GM12878 (cell line): ENCODE data around the gene CLDN12. TPM values are rescaled to one million over a fixed set of nuclear protein-coding genes. Genes with fewer than 3 reads are reported as not detected.
A peak's percentile ranks its signal among the peaks of the same experiment; 100 is the strongest.

ENCODE experiments used
- ATAC-seq: fragments of 200-7000 bp; cut with Tn5 transposase; 3 replicates; pipeline ENCODE4 v1.9.1; 2020; ENCODE audit warnings: mild to moderate bottlenecking, moderate library complexity
- BruUV-seq: library from RNA; stranded (reverse); fragments of 400-500 nt; replicated peaks from 2 replicates; lab custom pipeline; 2021; lab: Mats Ljungman, UMichigan
- CTCF ChIA-PET: fragments of 300-600 bp; sonication (Branson Sonifier 250); formaldehyde crosslinking; extraction: SDS; loops from one replicate; lab custom pipeline; 2021; ENCODE audit warnings: inconsistent platforms; lab: Yijun Ruan, JAX
- POLR2A ChIA-PET: fragments of 350-600 bp; formaldehyde crosslinking; extraction: SDS; loops from one replicate; lab custom pipeline; 2021; ENCODE audit warnings: inconsistent platforms; lab: Charles Lee
- RAD21 ChIA-PET: fragments of 300-600 bp; sonication (Branson Sonifier 250); formaldehyde crosslinking; loops from one replicate; lab custom pipeline; 2023; ENCODE audit warnings: antibody characterized with exemption; ENCODE audit not compliant: unreplicated experiment; lab: Charles Lee
- SMC1A ChIA-PET: fragments of 300-600 bp; sonication (Branson Sonifier 250); formaldehyde crosslinking; loops from one replicate; lab custom pipeline; 2023; ENCODE audit not compliant: unreplicated experiment, uncharacterized antibody; lab: Charles Lee
- DNase-seq: peaks from one replicate; pipeline ENCODE4 v3.0.0-alpha.2; 2011; ENCODE audit warnings: low read depth, low spot score
- FAIRE-seq: peaks from 3 replicates; lab custom pipeline; 2011; peaks lifted over from hg19 to GRCh38; lab: Jason Lieb, UNC
- H2AFZ ChIP-seq: 2 replicates; pipeline ENCODE4 v1.6.0; 2011; ENCODE audit warnings: low read depth, low read length, control low read depth; ENCODE audit not compliant: control insufficient read depth
- H3K27ac ChIP-seq: 2 replicates; pipeline ENCODE4 v1.5.1; 2011; ENCODE audit warnings: control low read depth; ENCODE audit not compliant: control insufficient read depth, insufficient read depth
- H3K27me3 ChIP-seq, 2 experiments: replicated peaks in 1 of 2; 2 replicates each; pipeline versions ENCODE4 v1.6.0 to v1.6.1; 2011; ENCODE audit warnings: low read length in 1 of 2; ENCODE audit not compliant: control insufficient read depth in 2 of 2, insufficient read depth in 2 of 2
- H3K36me3 ChIP-seq, 2 experiments: 2 replicates each; pipeline ENCODE4 v1.5.1; 2011; ENCODE audit warnings: low read length in 1 of 2; ENCODE audit not compliant: control insufficient read depth in 2 of 2, insufficient read depth in 2 of 2
- H3K4me1 ChIP-seq: 2 replicates; pipeline ENCODE4 v1.6.1; 2011; ENCODE audit warnings: mild to moderate bottlenecking, low read length, moderate library complexity, mixed read lengths; ENCODE audit not compliant: control insufficient read depth, insufficient read depth
- H3K4me2 ChIP-seq: 2 replicates; pipeline ENCODE4 v1.6.0; 2011; ENCODE audit warnings: control low read depth; ENCODE audit not compliant: control insufficient read depth, insufficient read depth
- H3K4me3 ChIP-seq: fragments of 200-600 bp; sonication (generic); 2 replicates; pipeline ENCODE4 v1.5.1; 2016
- H3K79me2 ChIP-seq: 2 replicates; pipeline ENCODE4 v1.6.0; 2011; ENCODE audit warnings: low read length; ENCODE audit not compliant: control insufficient read depth, insufficient read depth
- H3K9ac ChIP-seq: 2 replicates; pipeline ENCODE4 v1.8.0; 2011; ENCODE audit warnings: low read length, control low read depth, mixed read lengths; ENCODE audit not compliant: control insufficient read depth, insufficient read depth
- H3K9me3 ChIP-seq: replicated peaks from 3 replicates; pipeline ENCODE4 v1.5.1; 2011; ENCODE audit warnings: mild to moderate bottlenecking, low read length; ENCODE audit not compliant: control insufficient read depth, insufficient read depth
- H4K20me1 ChIP-seq: 2 replicates; pipeline ENCODE4 v1.6.0; 2011; ENCODE audit not compliant: control insufficient read depth, insufficient read depth
- BRCA1 ChIP-seq: IDR thresholded peaks from 2 replicates; pipeline ENCODE4 v1.6.1; 2011; ENCODE audit warnings: low read depth, low read length, improper control_type of control experiment
- NRF1 ChIP-seq: conservative IDR thresholded peaks from 2 replicates; pipeline ENCODE4 v1.6.1; 2011; ENCODE audit warnings: mild to moderate bottlenecking, low read depth, low read length, improper control_type of control experiment
- PML ChIP-seq: IDR thresholded peaks from 2 replicates; pipeline ENCODE4 v1.6.1; 2012; ENCODE audit warnings: low read length, inconsistent platforms
- ZNF24 ChIP-seq: fragments of 450-650 bp; IDR thresholded peaks from 2 replicates; pipeline ENCODE4 v1.6.1; 2017; ENCODE audit warnings: antibody characterized with exemption, mild to moderate bottlenecking
- WGBS: methylation state at CpG from one replicate; pipeline ENCODE4 v1.1.6; 2016; ENCODE audit warnings: low lambda C conversion rate; ENCODE audit not compliant: insufficient replicate concordance, insufficient coverage; ENCODE audit errors: missing lambda C conversion rate; 5-methylcytosine and 5-hydroxymethylcytosine counted together
- in situ Hi-C: fragments of 300-500 bp; cut with MboI; formaldehyde crosslinking; loops from 9 replicates; pipeline ENCODE4 v1.14.3; 2018; ENCODE audit warnings: mixed read lengths
- intact Hi-C: fragments of 100-400 bp; cut with micrococcal nuclease; formaldehyde crosslinking; loops from one replicate; pipeline ENCODE4 v1.14.2; 2022; ENCODE audit not compliant: unreplicated experiment
- polyA plus RNA-seq, 11 experiments: library from polyadenylated mRNA; depleted of rRNA in 4 of 11; unstranded in 6 of 11; stranded (reverse) in 5 of 11; fragments of >200 nt; fragmentation: Nextera tagmentation in 4 of 11; fragmentation: Illumina TruSeq in 1 of 11; extraction: Ambion mirVana in 4 of 11; extraction: Trizol in 1 of 11; gene quantifications; 1 replicate in 1 of 11; 2 replicates in 10 of 11; pipeline versions ENCODE4 v1.2.1 to v1.2.3, GENCODE V29; 2011 to 2016; ENCODE audit warnings: inconsistent platforms in 2 of 11, missing spikeins in 2 of 11, low read depth in 1 of 11
- total RNA-seq, 4 experiments: library from RNA; depleted of rRNA in 3 of 4; stranded (reverse); fragments of >200 nt in 3 of 4; fragmentation: Illumina TruSeq in 1 of 4; extraction: Trizol in 1 of 4; gene quantifications; 2 replicates each; pipeline versions ENCODE4 v1.2.1 to v1.2.3, GENCODE V29; 2013 to 2021
- TF ChIP-seq, protein P1 (sequence below): fragments of 450-650 bp; IDR thresholded peaks from 2 replicates; pipeline ENCODE4 v1.6.1; 2017; ENCODE audit warnings: antibody characterized with exemption, mild to moderate bottlenecking, moderate library complexity

CLDN12 gene
- total and polyA plus RNA-seq, 10 of the 15 experiments (the other 5 are each of a cell fraction or from before 2014, with no cell fraction given), result 3.1 to 41.1 (median 6.8) TPM

DNA sequence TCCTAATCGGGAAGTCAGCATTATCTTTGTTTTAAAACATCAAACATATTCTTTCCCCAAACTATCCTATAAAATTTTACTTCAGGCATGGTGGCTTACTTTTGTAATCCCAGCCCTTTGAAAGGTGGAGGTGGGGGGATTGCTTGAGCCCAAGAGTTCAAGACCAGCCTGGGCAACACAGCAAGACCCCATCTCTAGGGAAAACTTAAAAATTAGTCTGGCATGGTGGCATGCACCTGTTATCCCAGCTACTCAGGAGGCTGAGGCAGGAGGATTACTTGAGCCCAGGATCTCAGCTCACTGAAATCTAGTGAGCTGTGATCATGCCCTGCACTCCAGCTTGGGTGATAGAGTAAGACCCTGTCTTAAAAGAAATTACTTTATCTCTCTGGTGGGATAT lies 4.9 kb downstream of the CLDN12 start (continued):
- TF ChIP-seq, protein P1, sequence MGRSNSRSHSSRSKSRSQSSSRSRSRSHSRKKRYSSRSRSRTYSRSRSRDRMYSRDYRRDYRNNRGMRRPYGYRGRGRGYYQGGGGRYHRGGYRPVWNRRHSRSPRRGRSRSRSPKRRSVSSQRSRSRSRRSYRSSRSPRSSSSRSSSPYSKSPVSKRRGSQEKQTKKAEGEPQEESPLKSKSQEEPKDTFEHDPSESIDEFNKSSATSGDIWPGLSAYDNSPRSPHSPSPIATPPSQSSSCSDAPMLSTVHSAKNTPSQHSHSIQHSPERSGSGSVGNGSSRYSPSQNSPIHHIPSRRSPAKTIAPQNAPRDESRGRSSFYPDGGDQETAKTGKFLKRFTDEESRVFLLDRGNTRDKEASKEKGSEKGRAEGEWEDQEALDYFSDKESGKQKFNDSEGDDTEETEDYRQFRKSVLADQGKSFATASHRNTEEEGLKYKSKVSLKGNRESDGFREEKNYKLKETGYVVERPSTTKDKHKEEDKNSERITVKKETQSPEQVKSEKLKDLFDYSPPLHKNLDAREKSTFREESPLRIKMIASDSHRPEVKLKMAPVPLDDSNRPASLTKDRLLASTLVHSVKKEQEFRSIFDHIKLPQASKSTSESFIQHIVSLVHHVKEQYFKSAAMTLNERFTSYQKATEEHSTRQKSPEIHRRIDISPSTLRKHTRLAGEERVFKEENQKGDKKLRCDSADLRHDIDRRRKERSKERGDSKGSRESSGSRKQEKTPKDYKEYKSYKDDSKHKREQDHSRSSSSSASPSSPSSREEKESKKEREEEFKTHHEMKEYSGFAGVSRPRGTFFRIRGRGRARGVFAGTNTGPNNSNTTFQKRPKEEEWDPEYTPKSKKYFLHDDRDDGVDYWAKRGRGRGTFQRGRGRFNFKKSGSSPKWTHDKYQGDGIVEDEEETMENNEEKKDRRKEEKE, result no peak
- TF ChIP-seq BRCA1 (no peak), NRF1 (no peak)

DNA sequence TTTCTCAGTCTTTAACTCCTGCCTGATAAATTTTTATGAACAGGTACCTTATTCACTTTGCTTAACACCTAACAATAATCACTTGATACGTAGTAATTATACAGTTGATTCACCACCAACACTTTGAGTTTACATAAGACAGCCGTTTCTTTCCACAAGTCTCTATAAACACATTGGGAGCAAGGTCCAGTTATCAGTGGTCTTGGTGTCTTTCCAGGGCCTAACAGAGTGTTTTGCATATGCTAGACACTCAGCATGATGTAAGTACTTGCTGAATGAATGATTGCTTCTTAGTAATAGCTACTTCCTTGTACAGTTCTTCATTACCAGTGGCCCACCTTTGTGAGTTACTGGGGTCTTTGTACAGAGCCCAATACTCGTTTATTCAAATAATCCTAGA lies 6.4 kb downstream of the CLDN12 start:
- TF ChIP-seq ZNF24 (peak; percentile 69), PML (no peak)
- H3K9ac ChIP-seq, result no peak overlapping the region
- H3K4me2 ChIP-seq, result no peak overlapping the region
- WGBS, result 63% methylated on average over 3 of the region's 3 CpGs
- no peak overlapping the region for H2AFZ ChIP-seq
- ChIA-PET RAD21 (interaction anchor here (0.9 kb wide), 1 partner anchor 17 kb away, joined by 4 read pairs; no protein-coding TSS in a partner anchor), CTCF (interaction anchor here (1.8 to 2.6 kb wide), 3 partner anchors 11 to 97 kb away, joined by 5 to 13 read pairs (median 8); no protein-coding TSS in a partner anchor), POLR2A (interaction anchor here (0.9 kb wide), 1 partner anchor 11 kb away, joined by 4 read pairs; no protein-coding TSS in a partner anchor), SMC1A (interaction anchor here (0.8 to 3.5 kb wide), 7 partner anchors 9 to 256 kb away, joined by 3 to 20 read pairs (median 4); no protein-coding TSS in a partner anchor)
- no peak for DNase-seq
- intact Hi-C loops (loop anchor here (5.0 kb wide), 1 partner anchor 257 kb away; the partner anchor contains the start of gene STEAP1), in situ Hi-C loops (no loop called here)
- H4K20me1 ChIP-seq, result no peaks in the 10 kb centered on the region
- no TSS peak for BruUV-seq
- H3K9me3 ChIP-seq, result no peaks in the 10 kb centered on the region
- no peaks in the 10 kb centered on the region; a peak in 1 of 4 replicates for H3K36me3 ChIP-seq
- H3K4me3 ChIP-seq, result no peak overlapping the region
- ATAC-seq, result peak; percentile 19; the same call in 1 of the 3 replicates
- H3K27me3 ChIP-seq, result no peaks in the 10 kb centered on the region
- H3K4me1 ChIP-seq, result no peaks in the 10 kb centered on the region
- FAIRE-seq, result no peak
- no peak overlapping the region for H3K27ac ChIP-seq
- H3K79me2 ChIP-seq, result no peaks in the 10 kb centered on the region
